ENCODE measurements around the gene AMPD3.
A peak's percentile ranks its signal among the peaks of the same experiment; 100 is the strongest.

The AMPD3 gene

GRCh38 chr11:10518891-10519290 lies 63.8 kb downstream of the AMPD3 start:
- DNase-seq (ENCODE audit: low spot score) = no peak
- TF ChIP-seq CTCF (IDR thresholded peaks at IDR 0.05; ENCODE audit: extremely low read depth, missing control alignments) = no peak

GRCh38 chr11:10519630-10520029 lies 64.6 kb downstream of the AMPD3 start:
- DNase-seq (ENCODE audit: low spot score) = no peak
- no peak for TF ChIP-seq CTCF (IDR thresholded peaks at IDR 0.05; ENCODE audit: extremely low read depth, missing control alignments)

- TF ChIP-seq CTCF (IDR thresholded peaks at IDR 0.05; ENCODE audit: extremely low read depth, missing control alignments) = no peak
- DNase-seq (ENCODE audit: low spot score) = no peak
These were observed 65.5 kb downstream of the AMPD3 start for GRCh38 chr11:10520562-10520961.

- no peak for DNase-seq (ENCODE audit: low spot score)
- no peak for TF ChIP-seq CTCF (IDR thresholded peaks at IDR 0.05; ENCODE audit: extremely low read depth, missing control alignments)
These were observed 67.2 kb downstream of the AMPD3 start for GRCh38 chr11:10522276-10522675.

GRCh38 chr11:10522921-10523320 lies 67.9 kb downstream of the AMPD3 start:
- no peak for DNase-seq (ENCODE audit: low spot score)
- TF ChIP-seq CTCF (IDR thresholded peaks at IDR 0.05; ENCODE audit: extremely low read depth, missing control alignments) = no peak

GRCh38 chr11:10524471-10524870 lies 69.4 kb downstream of the AMPD3 start:
- TF ChIP-seq CTCF (IDR thresholded peaks at IDR 0.05; ENCODE audit: extremely low read depth, missing control alignments) = no peak
- DNase-seq (ENCODE audit: low spot score) = no peak

GRCh38 chr11:10526974-10527918 lies 72.2 kb downstream of the AMPD3 start:
- peak; percentile 52 for DNase-seq (ENCODE audit: low spot score)
- TF ChIP-seq CTCF (IDR thresholded peaks at IDR 0.05; ENCODE audit: extremely low read depth, missing control alignments) = no peak

Measured in GM20000 (cell line).